ENCODE measurements around the gene NEK1.

GRCh38 chr4:169655401-169655800, 43.0 kb upstream of the NEK1 start:
- no peak for TF ChIP-seq CTCF (conservative IDR thresholded peaks at IDR 0.05; ENCODE audit: low read depth in 2 of 2)
- TF ChIP-seq POLR2AphosphoS5 (IDR thresholded peaks at IDR 0.05; ENCODE audit: low read depth): no peak
